ENCODE data around the gene RBBP8NL. TPM values are rescaled to one million over a fixed set of nuclear protein-coding genes. Genes with fewer than 3 reads are reported as not detected.

Gene RBBP8NL
- total and polyA plus RNA-seq, 2 of the 8 experiments (the other 6 are each of a cell fraction or from before 2014, with no cell fraction given) = 0.43 to 0.48 TPM

- TF ChIP-seq HDAC2 (IDR thresholded peaks at IDR 0.05; ENCODE audit: borderline replicate concordance in 1 of 2, low read depth in 2 of 2, low read length in 2 of 2) = 0 out of 4 replicates have a peak, but pooled peaks of 1 of the 2 experiments have one; percentile 49
- TF ChIP-seq CHD1 (IDR thresholded peaks at IDR 0.05; ENCODE audit: low read depth, low read length) = no peak
- TF ChIP-seq POU5F1 (IDR thresholded peaks at IDR 0.05; ENCODE audit: low read depth, low read length) = no peak
- TF ChIP-seq SIN3A (conservative IDR thresholded peaks at IDR 0.05 in 1 of 2, IDR thresholded peaks at IDR 0.05 in 1 of 2; ENCODE audit: low read depth in 1 of 2, low read length in 2 of 2) = peak in 1 of 2 experiments; percentile 64; a peak in 1 of 4 replicates
- TF ChIP-seq CEBPB (IDR thresholded peaks at IDR 0.05; ENCODE audit: low read depth, low read length) = peak; percentile 85
- peak; percentile 65; the same call in 1 of the 2 replicates for TF ChIP-seq CREB1 (IDR thresholded peaks at IDR 0.05)
- TF ChIP-seq, protein P1, sequence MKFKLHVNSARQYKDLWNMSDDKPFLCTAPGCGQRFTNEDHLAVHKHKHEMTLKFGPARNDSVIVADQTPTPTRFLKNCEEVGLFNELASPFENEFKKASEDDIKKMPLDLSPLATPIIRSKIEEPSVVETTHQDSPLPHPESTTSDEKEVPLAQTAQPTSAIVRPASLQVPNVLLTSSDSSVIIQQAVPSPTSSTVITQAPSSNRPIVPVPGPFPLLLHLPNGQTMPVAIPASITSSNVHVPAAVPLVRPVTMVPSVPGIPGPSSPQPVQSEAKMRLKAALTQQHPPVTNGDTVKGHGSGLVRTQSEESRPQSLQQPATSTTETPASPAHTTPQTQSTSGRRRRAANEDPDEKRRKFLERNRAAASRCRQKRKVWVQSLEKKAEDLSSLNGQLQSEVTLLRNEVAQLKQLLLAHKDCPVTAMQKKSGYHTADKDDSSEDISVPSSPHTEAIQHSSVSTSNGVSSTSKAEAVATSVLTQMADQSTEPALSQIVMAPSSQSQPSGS (IDR thresholded peaks at IDR 0.05; ENCODE audit: low read length) = no peak
- peak; percentile 44 for TF ChIP-seq KDM4A (IDR thresholded peaks at IDR 0.05; ENCODE audit: low read depth, low read length, severe bottlenecking)
- no peak for TF ChIP-seq GABPA (IDR thresholded peaks at IDR 0.05; ENCODE audit: borderline replicate concordance, insufficient read depth, low read length)
- TF ChIP-seq, protein P2, sequence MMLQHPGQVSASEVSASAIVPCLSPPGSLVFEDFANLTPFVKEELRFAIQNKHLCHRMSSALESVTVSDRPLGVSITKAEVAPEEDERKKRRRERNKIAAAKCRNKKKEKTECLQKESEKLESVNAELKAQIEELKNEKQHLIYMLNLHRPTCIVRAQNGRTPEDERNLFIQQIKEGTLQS (IDR thresholded peaks at IDR 0.05; ENCODE audit: insufficient read depth, low read depth, low read length) = no peak
- TF ChIP-seq RXRA (IDR thresholded peaks at IDR 0.05; ENCODE audit: insufficient read depth, low read depth, low read length) = peak; percentile 61; the same call in 1 of the 2 replicates
- no peak for TF ChIP-seq RFX5 (IDR thresholded peaks at IDR 0.05; ENCODE audit: borderline replicate concordance, low read depth, low read length)
- no peak for TF ChIP-seq SRF (IDR thresholded peaks at IDR 0.05; ENCODE audit: low read depth, low read length)
- no peak for TF ChIP-seq NANOG (IDR thresholded peaks at IDR 0.05; ENCODE audit: insufficient read depth, low read depth, low read length, poor library complexity, severe bottlenecking)
- no peak for TF ChIP-seq EZH2 (IDR thresholded peaks at IDR 0.05; ENCODE audit: low read depth, low read length, severe bottlenecking)
- TF ChIP-seq SUZ12 (IDR thresholded peaks at IDR 0.05; ENCODE audit: low read length) = no peak
- TF ChIP-seq CBX5 (IDR thresholded peaks at IDR 0.05; ENCODE audit: low read depth, low read length) = no peak
- peak; percentile 88 for TF ChIP-seq SP1 (IDR thresholded peaks at IDR 0.05; ENCODE audit: low read depth, low read length)
- no peak for TF ChIP-seq BACH1 (IDR thresholded peaks at IDR 0.05; ENCODE audit: low read length)
- no peak for TF ChIP-seq SAP30 (IDR thresholded peaks at IDR 0.05; ENCODE audit: insufficient read depth, insufficient replicate concordance, low read length)
These were observed 65.3 kb downstream of the RBBP8NL start (continued) for GRCh38 chr20:62361799-62362589.

Measured in H1 (cell line).